CD14-positive monocyte (primary cell): ENCODE measurements around the gene PACSIN1. TPM values are rescaled to one million over a fixed set of nuclear protein-coding genes. Genes with fewer than 3 reads are reported as not detected.

ENCODE experiments used
- DNase-seq, 3 donors: peaks; one replicate each; pipeline ENCODE4 v3.0.0-alpha.2; 2011 to 2022
- H2AFZ ChIP-seq: 2 replicates; pipeline ENCODE4 v1.6.0; 2012; ENCODE audit warnings: mild to moderate bottlenecking, low read depth, low read length, inconsistent platforms; ENCODE audit not compliant: insufficient read depth, poor library complexity, severe bottlenecking
- H3K27ac ChIP-seq, 2 donors: 1 replicate in 1 of 2; 2 replicates in 1 of 2; pipeline ENCODE4 v1.5.1; 2012 to 2013; ENCODE audit warnings: low read length in 2 of 2, control low read depth in 1 of 2, inconsistent platforms in 1 of 2, low read depth in 1 of 2, mild to moderate bottlenecking in 1 of 2
- H3K27me3 ChIP-seq, 2 donors: one replicate each; pipeline versions ENCODE4 v1.6.0 to v1.6.1; 2011 to 2013; ENCODE audit warnings: low read length in 2 of 2; ENCODE audit not compliant: control insufficient read depth in 2 of 2, insufficient read depth in 2 of 2
- H3K36me3 ChIP-seq, 2 donors: replicated peaks in 1 of 2; 1 replicate in 1 of 2; 2 replicates in 1 of 2; pipeline versions ENCODE4 v1.5.1 to v1.6.1; 2012 to 2013; ENCODE audit warnings: low read length in 2 of 2, control low read depth in 1 of 2, inconsistent platforms in 1 of 2, mild to moderate bottlenecking in 1 of 2; ENCODE audit not compliant: insufficient read depth in 2 of 2, control insufficient read depth in 1 of 2
- H3K4me1 ChIP-seq, 2 donors: 1 replicate in 1 of 2; 2 replicates in 1 of 2; pipeline versions ENCODE4 v1.5.1 to v1.6.1; 2012 to 2013; ENCODE audit warnings: low read length in 2 of 2, control low read depth in 1 of 2, inconsistent platforms in 1 of 2, mild to moderate bottlenecking in 1 of 2, moderate library complexity in 1 of 2; ENCODE audit not compliant: insufficient read depth in 2 of 2, control insufficient read depth in 1 of 2
- H3K4me2 ChIP-seq: replicated peaks from 2 replicates; pipeline ENCODE3; 2012; ENCODE audit warnings: low read length, moderate library complexity, mild to moderate bottlenecking; ENCODE audit not compliant: poor library complexity, severe bottlenecking; ENCODE audit errors: extremely low read depth
- H3K4me3 ChIP-seq, 3 experiments: fragments of 200-600 bp in 1 of 3; sonication (generic) in 1 of 3; replicated peaks in 1 of 3; 1 replicate in 2 of 3; 2 replicates in 1 of 3; pipeline ENCODE4 v1.5.1; 2011 to 2013; ENCODE audit warnings: low read length in 3 of 3, mild to moderate bottlenecking in 3 of 3, control low read depth in 2 of 3, low read depth in 2 of 3, inconsistent platforms in 1 of 3, moderate library complexity in 1 of 3
- H3K79me2 ChIP-seq: 2 replicates; pipeline ENCODE4 v1.6.0; 2012; ENCODE audit warnings: mild to moderate bottlenecking, control low read depth, inconsistent platforms, low read length, moderate library complexity; ENCODE audit not compliant: insufficient read depth
- H3K9ac ChIP-seq: 2 replicates; pipeline ENCODE4 v1.6.0; 2017; ENCODE audit warnings: low read length, mild to moderate bottlenecking; ENCODE audit not compliant: insufficient read depth, poor library complexity, severe bottlenecking
- H3K9me3 ChIP-seq, 2 donors: replicated peaks in 1 of 2; 1 replicate in 1 of 2; 2 replicates in 1 of 2; pipeline versions ENCODE4 v1.5.1 to v1.6.1; 2012 to 2013; ENCODE audit warnings: low read length in 2 of 2, control low read depth in 1 of 2; ENCODE audit not compliant: control insufficient read depth in 1 of 2, insufficient read depth in 1 of 2
- H4K20me1 ChIP-seq: 2 replicates; pipeline ENCODE4 v1.6.0; 2012; ENCODE audit warnings: mild to moderate bottlenecking, low read length, control low read depth, moderate library complexity; ENCODE audit not compliant: insufficient read depth
- H3K27ac Mint-ChIP-seq, 7 donors: one replicate each; pipeline ENCODE4 v1.8.0; 2020; ENCODE audit warnings: mild to moderate bottlenecking in 7 of 7, mixed read lengths in 7 of 7, moderate library complexity in 6 of 7, inconsistent platforms in 2 of 7
- H3K27me3 Mint-ChIP-seq, 3 donors: one replicate each; pipeline ENCODE4 v1.8.0; 2021 to 2022; ENCODE audit warnings: low read depth in 3 of 3, mild to moderate bottlenecking in 3 of 3, mixed read lengths in 3 of 3, moderate library complexity in 3 of 3, inconsistent platforms in 1 of 3
- H3K36me3 Mint-ChIP-seq, 2 donors: one replicate each; pipeline ENCODE4 v1.8.0; 2020; ENCODE audit warnings: mixed read lengths in 2 of 2, inconsistent platforms in 1 of 2, mild to moderate bottlenecking in 1 of 2
- H3K4me1 Mint-ChIP-seq: one replicate; pipeline ENCODE4 v1.8.0; 2020; ENCODE audit warnings: mild to moderate bottlenecking, mixed read lengths
- H3K4me3 Mint-ChIP-seq, 2 donors: one replicate each; pipeline ENCODE4 v1.8.0; 2020; ENCODE audit warnings: mild to moderate bottlenecking in 2 of 2, mixed read lengths in 2 of 2, moderate library complexity in 1 of 2
- H3K9me3 Mint-ChIP-seq, 7 donors: one replicate each; pipeline ENCODE4 v1.8.0; 2020 to 2022; ENCODE audit warnings: mixed read lengths in 7 of 7, mild to moderate bottlenecking in 6 of 7, moderate library complexity in 6 of 7, inconsistent platforms in 2 of 7
- WGBS: methylation state at CpG from one replicate; pipeline ENCODE4 v1.1.5; 2013; ENCODE audit warnings: missing lambda C conversion rate; ENCODE audit not compliant: insufficient coverage; 5-methylcytosine and 5-hydroxymethylcytosine counted together
- intact Hi-C, 2 donors: fragments of 100-400 bp; cut with micrococcal nuclease; formaldehyde crosslinking; loops; one replicate each; pipeline versions ENCODE4 v1.15.0 to v1.15.1; 2023
- polyA plus RNA-seq, 3 donors: library from polyadenylated mRNA; depleted of rRNA in 1 of 3; unstranded in 2 of 3; stranded (reverse) in 1 of 3; fragments of 300-500 nt in 2 of 3; fragments of >200 nt in 1 of 3; fragmentation: Illumina TruSeq in 2 of 3; gene quantifications; 1 replicate in 2 of 3; 2 replicates in 1 of 3; pipeline ENCODE4 v1.2.3, GENCODE V29; 2012 to 2021
- TF ChIP-seq, protein P1 (sequence below): fragments of 200-600 bp; IDR thresholded peaks from one replicate; pipeline ENCODE4 v1.8.0; 2022; ENCODE audit warnings: antibody characterized with exemption, mild to moderate bottlenecking

PACSIN1 gene
- polyA plus RNA-seq, 3 donors: not detected

DNA sequence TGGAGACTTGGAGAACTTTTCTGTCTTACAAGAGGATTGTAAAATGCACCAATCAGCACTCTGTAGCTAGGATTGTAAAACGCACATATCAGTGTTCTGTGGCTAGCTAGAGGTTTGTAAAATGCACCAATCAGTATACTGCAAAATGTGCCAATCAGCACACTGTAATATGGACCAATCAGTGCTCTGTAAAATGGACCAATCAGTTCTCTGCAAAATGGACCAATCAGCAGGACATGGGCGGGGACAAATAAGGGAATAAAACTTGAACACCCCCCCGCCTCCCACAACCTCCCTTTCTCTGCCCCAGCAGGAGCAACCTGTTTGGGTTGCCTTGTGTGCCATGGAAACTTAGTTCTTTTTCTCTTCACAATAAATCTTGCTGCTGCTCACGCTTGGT lies 27.2 kb upstream of the PACSIN1 start:
- WGBS: 100% methylated on average over 1 of the region's 4 CpGs
- Histone ChIP-seq H3K36me3 (no peaks in the 10 kb centered on the region), H3K9me3 (peaks cover 0 to 4% of the 10 kb centered on the region in 2 donors), H3K27me3 (no peaks in the 10 kb centered on the region), H3K9ac (no peak overlapping the region), H3K4me3 (no peak overlapping the region), H3K4me2 (no peak overlapping the region), H3K4me1 (no peaks in the 10 kb centered on the region), H3K79me2 (no peaks in the 10 kb centered on the region), H4K20me1 (no peaks in the 10 kb centered on the region), H3K27ac (no peak overlapping the region), H2AFZ (no peak overlapping the region)
- Mint-ChIP-seq H3K4me1 (no peaks in the 10 kb centered on the region), H3K27ac (no peak overlapping the region), H3K27me3 (peaks cover 1 to 2% (median 2%) of the 10 kb centered on the region in 3 donors), H3K4me3 (no peak overlapping the region), H3K9me3 (peaks cover 0 to 15% (median 4%) of the 10 kb centered on the region in 7 donors), H3K36me3 (no peaks in the 10 kb centered on the region)
- DNase-seq: no peak
- intact Hi-C loops: no loop called here
- TF ChIP-seq, protein P1, sequence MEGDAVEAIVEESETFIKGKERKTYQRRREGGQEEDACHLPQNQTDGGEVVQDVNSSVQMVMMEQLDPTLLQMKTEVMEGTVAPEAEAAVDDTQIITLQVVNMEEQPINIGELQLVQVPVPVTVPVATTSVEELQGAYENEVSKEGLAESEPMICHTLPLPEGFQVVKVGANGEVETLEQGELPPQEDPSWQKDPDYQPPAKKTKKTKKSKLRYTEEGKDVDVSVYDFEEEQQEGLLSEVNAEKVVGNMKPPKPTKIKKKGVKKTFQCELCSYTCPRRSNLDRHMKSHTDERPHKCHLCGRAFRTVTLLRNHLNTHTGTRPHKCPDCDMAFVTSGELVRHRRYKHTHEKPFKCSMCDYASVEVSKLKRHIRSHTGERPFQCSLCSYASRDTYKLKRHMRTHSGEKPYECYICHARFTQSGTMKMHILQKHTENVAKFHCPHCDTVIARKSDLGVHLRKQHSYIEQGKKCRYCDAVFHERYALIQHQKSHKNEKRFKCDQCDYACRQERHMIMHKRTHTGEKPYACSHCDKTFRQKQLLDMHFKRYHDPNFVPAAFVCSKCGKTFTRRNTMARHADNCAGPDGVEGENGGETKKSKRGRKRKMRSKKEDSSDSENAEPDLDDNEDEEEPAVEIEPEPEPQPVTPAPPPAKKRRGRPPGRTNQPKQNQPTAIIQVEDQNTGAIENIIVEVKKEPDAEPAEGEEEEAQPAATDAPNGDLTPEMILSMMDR: no peak

DNA sequence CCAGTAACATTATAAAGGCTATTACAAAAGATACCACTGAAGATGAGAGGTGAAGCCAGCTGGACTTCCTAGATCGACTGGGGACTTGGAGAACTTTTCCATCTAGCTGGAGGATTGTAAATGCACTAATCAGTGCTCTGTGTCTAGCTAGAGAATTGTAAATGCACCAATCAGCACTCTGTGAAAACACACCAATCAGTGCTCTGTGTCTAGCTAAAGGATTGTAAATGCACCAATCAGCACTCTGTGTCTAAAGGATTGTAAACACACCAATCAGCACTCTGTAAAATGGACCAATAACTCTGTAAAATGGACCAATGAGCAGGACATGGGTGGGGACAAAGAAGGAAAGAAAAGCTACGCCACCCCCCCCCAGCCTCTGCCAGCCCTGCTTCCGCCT lies 26.4 kb upstream of the PACSIN1 start:
- Histone ChIP-seq H4K20me1 (no peaks in the 10 kb centered on the region), H3K9me3 (peaks cover 0 to 4% of the 10 kb centered on the region in 2 donors), H3K27me3 (no peaks in the 10 kb centered on the region), H3K27ac (no peak overlapping the region), H3K4me3 (no peak overlapping the region), H2AFZ (no peak overlapping the region), H3K4me1 (no peaks in the 10 kb centered on the region), H3K4me2 (no peak overlapping the region), H3K9ac (no peak overlapping the region), H3K79me2 (no peaks in the 10 kb centered on the region), H3K36me3 (no peaks in the 10 kb centered on the region)
- H3K36me3 Mint-ChIP-seq: no peaks in the 10 kb centered on the region
- H3K27me3 Mint-ChIP-seq: peaks cover under 1 to 2% (median 1%) of the 10 kb centered on the region in 3 donors
- H3K4me1 Mint-ChIP-seq: no peaks in the 10 kb centered on the region
- WGBS: no CpG with 5 or more reads among the region's 3 CpGs
- no peak overlapping the region for H3K27ac Mint-ChIP-seq
- H3K9me3 Mint-ChIP-seq: peaks cover 0 to 15% (median 4%) of the 10 kb centered on the region in 7 donors
- intact Hi-C loops: no loop called here
- H3K4me3 Mint-ChIP-seq: no peak overlapping the region
- TF ChIP-seq, protein P1: no peak
- DNase-seq: no peak
